GM23338 (cell line): ENCODE data around the gene WSCD2.

Source experiments
- CTCF ChIP-seq, 2 experiments: fragments of 200-600 bp in 1 of 2; sonication (generic) in 1 of 2; conservative IDR thresholded peaks; 2 replicates each; pipeline versions ENCODE4 v1.5.1 to v1.6.1; 2016 to 2017; ENCODE audit warnings: antibody characterized with exemption in 2 of 2, low read depth in 2 of 2, mild to moderate bottlenecking in 2 of 2, moderate library complexity in 1 of 2
- ETS1 ChIP-seq: IDR thresholded peaks from 2 replicates; pipeline ENCODE4 v1.6.1; 2016; ENCODE audit warnings: antibody characterized with exemption
- EZH2 ChIP-seq: fragments of 200-600 bp; sonication (generic); IDR thresholded peaks from one replicate; pipeline ENCODE4 v1.8.0; 2017; ENCODE audit warnings: antibody characterized with exemption, mild to moderate bottlenecking, low read depth; ENCODE audit not compliant: unreplicated experiment
- JUNB ChIP-seq: IDR thresholded peaks from one replicate; pipeline ENCODE4 v1.6.1; 2016; ENCODE audit warnings: antibody characterized with exemption; ENCODE audit not compliant: unreplicated experiment
- REST ChIP-seq: IDR thresholded peaks from one replicate; pipeline ENCODE4 v1.6.1; 2018; ENCODE audit warnings: antibody characterized with exemption; ENCODE audit not compliant: unreplicated experiment
- ZNF114 ChIP-seq: fragments of 250-450 bp; sonication (Bioruptor Pico); IDR thresholded peaks from 2 replicates; pipeline ENCODE4 v1.5.0; 2020; ENCODE audit warnings: mild to moderate bottlenecking, moderate library complexity

- no peak for TF ChIP-seq CTCF (conservative IDR thresholded peaks at IDR 0.05; ENCODE audit: low read depth in 2 of 2)
- no peak for TF ChIP-seq ETS1
- no peak for TF ChIP-seq EZH2
- TF ChIP-seq REST, result no peak
- no peak for TF ChIP-seq ZNF114
- no peak for TF ChIP-seq JUNB
Observed at GRCh38 chr12:108079721-108080120, 49.4 kb upstream of the WSCD2 start.
